Type B pancreatic cell (in vitro differentiated cells): ENCODE data around the gene KRTAP13-4. TPM values are rescaled to one million over a fixed set of nuclear protein-coding genes. Genes with fewer than 3 reads are reported as not detected.

Experiments used
- DNase-seq: peaks from one replicate; pipeline ENCODE4 v3.0.0; 2021; ENCODE audit warnings: mixed read lengths; ENCODE audit not compliant: unreplicated experiment; ENCODE audit errors: extremely low spot score
- H3K27ac Mint-ChIP-seq: 2 replicates; pipeline ENCODE4 v1.8.0; 2021; ENCODE audit warnings: mild to moderate bottlenecking, mixed read lengths
- H3K27me3 Mint-ChIP-seq: 2 replicates; pipeline ENCODE4 v1.8.0; 2021; ENCODE audit warnings: mixed read lengths
- H3K36me3 Mint-ChIP-seq: 2 replicates; pipeline ENCODE4 v1.8.0; 2021; ENCODE audit warnings: mixed read lengths
- H3K4me1 Mint-ChIP-seq: one replicate; pipeline ENCODE4 v1.8.0; 2021; ENCODE audit warnings: mixed read lengths; ENCODE audit not compliant: unreplicated experiment
- H3K4me3 Mint-ChIP-seq: 2 replicates; pipeline ENCODE4 v1.8.0; 2021; ENCODE audit warnings: mild to moderate bottlenecking, mixed read lengths
- H3K9me3 Mint-ChIP-seq: 2 replicates; pipeline ENCODE4 v1.8.0; 2021; ENCODE audit warnings: mixed read lengths
- CTCF ChIP-seq: fragments of 200-600 bp; sonication (generic); conservative IDR thresholded peaks from 2 replicates; pipeline ENCODE4 v1.5.0; 2021; ENCODE audit warnings: antibody characterized with exemption, mild to moderate bottlenecking
- total RNA-seq: library from RNA; stranded (reverse); gene quantifications from 2 replicates; pipeline ENCODE4 v1.2.1, GENCODE V29; 2021; ENCODE audit warnings: low replicate concordance

Gene KRTAP13-4
- total RNA-seq, 1 donor from 2014 or later, result not detected

- no peak overlapping the region for H3K4me3 Mint-ChIP-seq
- H3K27ac Mint-ChIP-seq, result no peak overlapping the region
- TF ChIP-seq CTCF, result no peak
- H3K4me1 Mint-ChIP-seq, result no peaks in the 10 kb centered on the region
- H3K27me3 Mint-ChIP-seq, result peaks cover 3% of the 10 kb centered on the region
- no peaks in the 10 kb centered on the region for H3K36me3 Mint-ChIP-seq
- peaks cover 4% of the 10 kb centered on the region for H3K9me3 Mint-ChIP-seq
- no peak for DNase-seq
These were observed 14.0 kb upstream of the KRTAP13-4 start for GRCh38 chr21:30415993-30416392.

GRCh38 chr21:30425826-30426225, 4.2 kb upstream of the KRTAP13-4 start, which contains the start of gene KRTAP13-3:
TSS of gene KRTAP13-3 (minus strand) at chr21:30425926. CDS start at chr21:30425912, 14 bp downstream.
- H3K4me1 Mint-ChIP-seq, result no peaks in the 10 kb centered on the region
- H3K27me3 Mint-ChIP-seq, result peaks cover 3% of the 10 kb centered on the region
- DNase-seq, result no peak
- no peak within 1 kb of the TSS for H3K27ac Mint-ChIP-seq
- H3K4me3 Mint-ChIP-seq, result no peak within 1 kb of the TSS
- no peak for TF ChIP-seq CTCF
- no peaks in the 10 kb centered on the region for H3K36me3 Mint-ChIP-seq
- H3K9me3 Mint-ChIP-seq, result no peaks in the 10 kb centered on the region

GRCh38 chr21:30426731-30427130, 3.3 kb upstream of the KRTAP13-4 start:
- DNase-seq, result no peak

GRCh38 chr21:30434033-30434631, 4.1 kb downstream of the KRTAP13-4 start:
- H3K4me1 Mint-ChIP-seq, result peaks cover 6% of the 10 kb centered on the region
- no peaks in the 10 kb centered on the region for H3K36me3 Mint-ChIP-seq
- no peak for DNase-seq
- H3K27ac Mint-ChIP-seq, result no peak overlapping the region
- peak; percentile 72 for TF ChIP-seq CTCF
- H3K4me3 Mint-ChIP-seq, result no peak overlapping the region
- H3K9me3 Mint-ChIP-seq, result no peaks in the 10 kb centered on the region
- peaks cover 3% of the 10 kb centered on the region for H3K27me3 Mint-ChIP-seq

More at GRCh38 chr21:30426731-30427130, 3.3 kb upstream of the KRTAP13-4 start:
- no peak for TF ChIP-seq CTCF
- Mint-ChIP-seq H3K27me3 (peaks cover 3% of the 10 kb centered on the region), H3K9me3 (no peaks in the 10 kb centered on the region), H3K4me1 (no peaks in the 10 kb centered on the region), H3K4me3 (no peak overlapping the region), H3K36me3 (no peaks in the 10 kb centered on the region), H3K27ac (no peak overlapping the region)

GRCh38 chr21:30437010-30437565, 7.1 kb downstream of the KRTAP13-4 start:
- Mint-ChIP-seq H3K9me3 (peaks cover 5% of the 10 kb centered on the region), H3K27ac (no peak overlapping the region), H3K4me3 (no peak overlapping the region)

More at GRCh38 chr21:30437010-30437565, 7.1 kb downstream of the KRTAP13-4 start:
- Mint-ChIP-seq H3K36me3 (no peaks in the 10 kb centered on the region), H3K27me3 (no peaks in the 10 kb centered on the region), H3K4me1 (peaks cover 6% of the 10 kb centered on the region)
- no peak for TF ChIP-seq CTCF
- DNase-seq, result no peak
